ENCODE measurements around the gene KIF26A. TPM values are rescaled to one million over a fixed set of nuclear protein-coding genes. Genes with fewer than 3 reads are reported as not detected.

KIF26A gene
- total and polyA plus RNA-seq, 2 of the 4 experiments (the other 2 are of a cell fraction) = not detected

DNA sequence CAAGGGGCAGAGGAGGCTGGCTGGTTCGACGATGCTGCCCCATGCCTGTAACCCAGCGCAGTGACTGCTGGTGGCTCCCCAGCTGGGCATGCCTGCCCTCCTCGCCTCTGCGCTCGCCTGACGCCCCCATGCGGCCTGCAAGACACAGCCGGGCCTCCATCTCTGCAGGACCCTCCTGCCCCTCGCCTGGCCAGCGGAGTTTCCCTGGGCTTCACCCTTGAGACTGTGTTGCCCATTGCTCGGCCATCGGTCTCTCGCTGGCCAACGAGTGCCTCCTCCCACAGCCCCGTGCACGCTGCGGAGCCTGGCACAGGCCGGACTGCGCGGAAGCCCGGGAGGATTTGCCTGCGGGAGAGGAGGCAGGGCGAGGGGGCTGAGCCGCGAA is 35.3 kb upstream of the KIF26A start:
- H4K5ac ChIP-seq (ENCODE audit: low read depth, low read length) = no peak overlapping the region
- ATAC-seq (ENCODE audit: low read depth) (no peak), DNase-seq (no peak)
- intact Hi-C loops (cut with micrococcal nuclease) (no loop called here), dilution Hi-C loops (cut with HindIII; ENCODE audit: low sequenced_read_pairs, unreplicated experiment) (no loop called here), in situ Hi-C loops (cut with MboI; ENCODE audit: low sequenced_read_pairs) (no loop called here)
- H3K56ac ChIP-seq (ENCODE audit: extremely low read depth, insufficient read depth, low read length) = no peak overlapping the region
- WGBS, 2 experiments (ENCODE audit: extremely low coverage in 2 of 2, insufficient read length in 1 of 2) = 66% methylated on average over 11 of the region's 26 CpGs; no CpG with 5 or more reads in 1 of the 2 experiments
- H4K8ac ChIP-seq (ENCODE audit: low read depth in 2 of 2, low read length in 2 of 2) = no peak overlapping the region
- no peaks in the 10 kb centered on the region for H3K36me3 ChIP-seq (ENCODE audit: control insufficient read depth, insufficient read depth, low read length)
- H3K9ac ChIP-seq (ENCODE audit: low read depth, low read length) = no peak overlapping the region
- POLR2A ChIA-PET (ENCODE audit: unreplicated experiment) = no interaction called here
- H3K9me1 ChIP-seq (ENCODE audit: insufficient read depth, low read length) = no peaks in the 10 kb centered on the region
- H3K4me1 ChIP-seq (ENCODE audit: control insufficient read depth, insufficient read depth, low read length) = no peaks in the 10 kb centered on the region
- H4K91ac ChIP-seq (ENCODE audit: insufficient read depth, low read depth, low read length) = no peak overlapping the region
- no peak overlapping the region for H2BK20ac ChIP-seq (ENCODE audit: low read depth, low read length)
- H3K23ac ChIP-seq (ENCODE audit: low read depth, low read length) = no peak overlapping the region
- no peak overlapping the region for H3K18ac ChIP-seq (ENCODE audit: low read depth, low read length)
- H2AFZ ChIP-seq (replicated peaks; ENCODE audit: low read length, poor library complexity) = no peak overlapping the region
- no peak overlapping the region for H3K27ac ChIP-seq (ENCODE audit: insufficient read depth, low read length)
- BruUV-seq (replicated peaks) = no TSS peak
- no peak overlapping the region for H2AK9ac ChIP-seq (replicated peaks; ENCODE audit: low read depth, low read length, poor library complexity)
- no peak overlapping the region for H3K4me2 ChIP-seq (ENCODE audit: low read depth, low read length)
- no peak overlapping the region for H3K14ac ChIP-seq (replicated peaks; ENCODE audit: low read depth, low read length)
- CTCF ChIA-PET = no interaction called here
- no peak overlapping the region for H2BK120ac ChIP-seq (ENCODE audit: low read depth, low read length)
- no peaks in the 10 kb centered on the region for H3K79me1 ChIP-seq (ENCODE audit: low read depth in 1 of 2, low read length in 2 of 2)
- no peak overlapping the region for H2AK5ac ChIP-seq (ENCODE audit: low read depth, low read length)
- no peak overlapping the region for H2BK15ac ChIP-seq (ENCODE audit: low read depth, low read length)
- no peaks in the 10 kb centered on the region for H3K9me3 ChIP-seq (ENCODE audit: control insufficient read depth, insufficient read depth, low read length)
- H3K4me3 ChIP-seq (ENCODE audit: insufficient read depth, low read depth, low read length) = no peak overlapping the region
- H4K20me1 ChIP-seq (ENCODE audit: insufficient read depth, low read length) = no peaks in the 10 kb centered on the region
- TF ChIP-seq BHLHE40 (IDR thresholded peaks at IDR 0.05; ENCODE audit: low read depth, low read length) = no peak
- TF ChIP-seq, protein P1, sequence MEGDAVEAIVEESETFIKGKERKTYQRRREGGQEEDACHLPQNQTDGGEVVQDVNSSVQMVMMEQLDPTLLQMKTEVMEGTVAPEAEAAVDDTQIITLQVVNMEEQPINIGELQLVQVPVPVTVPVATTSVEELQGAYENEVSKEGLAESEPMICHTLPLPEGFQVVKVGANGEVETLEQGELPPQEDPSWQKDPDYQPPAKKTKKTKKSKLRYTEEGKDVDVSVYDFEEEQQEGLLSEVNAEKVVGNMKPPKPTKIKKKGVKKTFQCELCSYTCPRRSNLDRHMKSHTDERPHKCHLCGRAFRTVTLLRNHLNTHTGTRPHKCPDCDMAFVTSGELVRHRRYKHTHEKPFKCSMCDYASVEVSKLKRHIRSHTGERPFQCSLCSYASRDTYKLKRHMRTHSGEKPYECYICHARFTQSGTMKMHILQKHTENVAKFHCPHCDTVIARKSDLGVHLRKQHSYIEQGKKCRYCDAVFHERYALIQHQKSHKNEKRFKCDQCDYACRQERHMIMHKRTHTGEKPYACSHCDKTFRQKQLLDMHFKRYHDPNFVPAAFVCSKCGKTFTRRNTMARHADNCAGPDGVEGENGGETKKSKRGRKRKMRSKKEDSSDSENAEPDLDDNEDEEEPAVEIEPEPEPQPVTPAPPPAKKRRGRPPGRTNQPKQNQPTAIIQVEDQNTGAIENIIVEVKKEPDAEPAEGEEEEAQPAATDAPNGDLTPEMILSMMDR (conservative IDR thresholded peaks at IDR 0.05; ENCODE audit: low read depth, low read length) = no peak
- TF ChIP-seq SMC3 (IDR thresholded peaks at IDR 0.05; ENCODE audit: low read depth, low read length) = no peak
- TF ChIP-seq, protein P2, sequence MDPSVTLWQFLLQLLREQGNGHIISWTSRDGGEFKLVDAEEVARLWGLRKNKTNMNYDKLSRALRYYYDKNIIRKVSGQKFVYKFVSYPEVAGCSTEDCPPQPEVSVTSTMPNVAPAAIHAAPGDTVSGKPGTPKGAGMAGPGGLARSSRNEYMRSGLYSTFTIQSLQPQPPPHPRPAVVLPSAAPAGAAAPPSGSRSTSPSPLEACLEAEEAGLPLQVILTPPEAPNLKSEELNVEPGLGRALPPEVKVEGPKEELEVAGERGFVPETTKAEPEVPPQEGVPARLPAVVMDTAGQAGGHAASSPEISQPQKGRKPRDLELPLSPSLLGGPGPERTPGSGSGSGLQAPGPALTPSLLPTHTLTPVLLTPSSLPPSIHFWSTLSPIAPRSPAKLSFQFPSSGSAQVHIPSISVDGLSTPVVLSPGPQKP (IDR thresholded peaks at IDR 0.05; ENCODE audit: borderline replicate concordance, low read depth, low read length) = no peak
- no peak for TF ChIP-seq RCOR1 (IDR thresholded peaks at IDR 0.05; ENCODE audit: insufficient replicate concordance, low read length)
- TF ChIP-seq CHD1 (IDR thresholded peaks at IDR 0.05; ENCODE audit: low read depth, low read length) = no peak
- no peak for TF ChIP-seq MAZ (IDR thresholded peaks at IDR 0.05; ENCODE audit: borderline replicate concordance, low read depth, low read length)
- no peak for TF ChIP-seq MXI1 (IDR thresholded peaks at IDR 0.05; ENCODE audit: borderline replicate concordance, low read depth, low read length)
- no peak for TF ChIP-seq POLR2A (IDR thresholded peaks at IDR 0.05; ENCODE audit: low read depth, low read length)
- no peak for TF ChIP-seq RFX5 (IDR thresholded peaks at IDR 0.05; ENCODE audit: low read depth, low read length)
- TF ChIP-seq CEBPB (IDR thresholded peaks at IDR 0.05; ENCODE audit: low read depth, low read length) = no peak
- no peak for TF ChIP-seq FOS (IDR thresholded peaks at IDR 0.05; ENCODE audit: low read depth, low read length)
- no peak for TF ChIP-seq MAFK (IDR thresholded peaks at IDR 0.05; ENCODE audit: low read depth, low read length)
- TF ChIP-seq NFE2L2 (IDR thresholded peaks at IDR 0.05; ENCODE audit: low read depth, low read length) = no peak
- TF ChIP-seq, protein P3, sequence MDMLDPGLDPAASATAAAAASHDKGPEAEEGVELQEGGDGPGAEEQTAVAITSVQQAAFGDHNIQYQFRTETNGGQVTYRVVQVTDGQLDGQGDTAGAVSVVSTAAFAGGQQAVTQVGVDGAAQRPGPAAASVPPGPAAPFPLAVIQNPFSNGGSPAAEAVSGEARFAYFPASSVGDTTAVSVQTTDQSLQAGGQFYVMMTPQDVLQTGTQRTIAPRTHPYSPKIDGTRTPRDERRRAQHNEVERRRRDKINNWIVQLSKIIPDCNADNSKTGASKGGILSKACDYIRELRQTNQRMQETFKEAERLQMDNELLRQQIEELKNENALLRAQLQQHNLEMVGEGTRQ (IDR thresholded peaks at IDR 0.05; ENCODE audit: low read depth, low read length) = no peak
- no peak for TF ChIP-seq RAD21 (IDR thresholded peaks at IDR 0.05; ENCODE audit: low read length)
- H3K4ac ChIP-seq (ENCODE audit: low read depth, low read length) = no peak overlapping the region
- no peaks in the 10 kb centered on the region for H3K27me3 ChIP-seq (ENCODE audit: control insufficient read depth, insufficient read depth, low read length)
- no peak overlapping the region for H2BK5ac ChIP-seq (ENCODE audit: low read depth, low read length, poor library complexity, severe bottlenecking)

Data from IMR-90 (cell line).